Measurements from ENCODE around the gene ARHGEF9.
A peak's percentile ranks its signal among the peaks of the same experiment; 100 is the strongest.

ARHGEF9 gene

GRCh38 chrX:63746715-63747114 is 38.3 kb downstream of the ARHGEF9 start:
- DNase-seq (ENCODE audit: low read depth in 2 of 2, low spot score in 1 of 2) = no peak

DNA sequence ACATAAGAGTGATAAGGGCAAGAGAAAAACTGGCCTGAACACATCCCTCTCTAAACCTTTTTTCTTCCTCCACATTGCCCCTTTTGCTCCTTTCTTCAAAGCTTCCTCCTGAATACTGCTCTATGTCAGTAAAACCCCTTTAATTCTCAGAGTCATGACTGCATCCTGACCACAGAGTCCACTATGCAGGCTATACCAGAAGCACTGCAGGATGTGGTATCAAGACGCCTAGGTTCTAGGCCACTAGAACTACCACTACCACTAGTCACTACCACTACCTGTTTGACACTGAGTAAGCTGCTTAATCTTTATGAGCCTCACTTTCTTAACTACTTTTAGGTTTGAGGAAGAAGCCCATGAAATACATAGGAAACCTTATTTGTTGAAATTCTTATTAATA is 38.7 kb downstream of the ARHGEF9 start:
- DNase-seq (ENCODE audit: low read depth in 2 of 2, low spot score in 1 of 2) = no peak

DNA sequence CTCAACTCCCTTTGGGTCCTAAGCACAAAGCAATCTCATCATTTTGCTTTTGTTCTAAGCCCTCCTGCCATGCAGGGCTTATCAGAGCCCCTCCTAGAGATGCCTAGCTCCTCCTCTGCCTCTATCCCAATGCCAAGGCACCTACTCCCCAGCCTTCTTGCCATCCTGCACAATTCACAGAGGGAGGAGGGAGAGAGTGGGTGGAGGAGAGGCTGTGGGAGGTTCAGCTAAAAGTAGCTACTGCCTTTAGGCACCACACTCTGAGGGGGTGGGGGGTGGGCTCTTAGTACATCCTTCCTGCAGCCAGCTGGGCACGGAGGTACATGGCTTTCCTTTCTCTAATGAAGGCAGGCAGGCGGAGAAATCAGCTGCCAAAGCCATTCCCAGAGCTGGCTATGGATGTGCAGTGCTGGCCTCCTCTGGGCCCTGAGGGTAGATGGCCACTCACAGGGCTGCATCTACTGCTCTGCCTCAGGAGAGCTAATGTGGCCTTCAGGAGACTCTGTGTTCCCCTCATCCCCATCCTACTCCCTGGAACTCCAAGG is 40.1 kb downstream of the ARHGEF9 start:
- no peak for DNase-seq (ENCODE audit: low read depth in 2 of 2, low spot score in 1 of 2)

DNA sequence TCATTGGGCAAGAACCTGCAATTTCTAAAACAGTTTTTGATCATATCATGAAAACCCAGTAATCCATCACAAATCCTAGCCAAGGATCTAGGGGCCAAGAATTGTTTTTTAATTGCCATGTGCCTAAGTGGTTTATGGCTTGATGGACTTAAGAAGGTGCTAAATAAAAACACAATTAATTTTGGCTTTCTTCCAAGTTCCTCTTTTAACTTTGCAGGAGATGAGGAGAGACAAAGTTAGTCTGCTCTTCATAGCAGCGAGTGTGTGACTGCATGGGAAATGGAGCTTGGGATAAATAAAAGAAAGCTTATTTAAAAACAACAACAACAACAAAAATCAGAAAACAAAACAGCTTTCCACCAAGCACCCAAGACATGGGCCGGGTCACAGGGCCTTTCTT is 41.4 kb downstream of the ARHGEF9 start:
- no peak for DNase-seq (ENCODE audit: low read depth in 2 of 2, low spot score in 1 of 2)

GRCh38 chrX:63740382-63740781 is 44.6 kb downstream of the ARHGEF9 start:
- DNase-seq (ENCODE audit: low read depth in 2 of 2, low spot score in 1 of 2) = no peak

GRCh38 chrX:63739885-63740284 is 45.1 kb downstream of the ARHGEF9 start:
- DNase-seq (ENCODE audit: low read depth in 2 of 2, low spot score in 1 of 2) = no peak

DNA sequence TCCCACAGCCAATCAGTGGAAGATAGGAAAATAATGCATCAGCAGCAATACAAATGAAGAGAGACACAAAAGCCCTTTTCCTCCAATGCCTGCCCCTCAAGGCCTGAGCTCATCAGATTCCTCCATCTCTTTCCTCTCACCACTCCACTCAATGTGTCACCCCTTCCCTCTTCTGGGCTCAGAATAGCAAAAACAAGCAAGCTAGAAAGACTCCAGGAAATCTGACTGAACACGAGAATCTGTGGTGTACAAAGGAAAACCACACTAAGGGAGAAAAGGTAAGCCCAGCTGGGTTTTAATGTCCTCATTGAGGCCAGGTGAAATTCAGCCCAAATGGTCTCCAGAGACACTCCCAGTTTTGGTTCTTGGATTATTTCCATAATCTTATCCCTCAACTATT is 46.3 kb downstream of the ARHGEF9 start:
- DNase-seq (ENCODE audit: low read depth in 2 of 2, low spot score in 1 of 2) = no peak

GRCh38 chrX:63737131-63737921 is 47.7 kb downstream of the ARHGEF9 start:
- DNase-seq (ENCODE audit: low read depth in 2 of 2, low spot score in 1 of 2) = no peak

DNA sequence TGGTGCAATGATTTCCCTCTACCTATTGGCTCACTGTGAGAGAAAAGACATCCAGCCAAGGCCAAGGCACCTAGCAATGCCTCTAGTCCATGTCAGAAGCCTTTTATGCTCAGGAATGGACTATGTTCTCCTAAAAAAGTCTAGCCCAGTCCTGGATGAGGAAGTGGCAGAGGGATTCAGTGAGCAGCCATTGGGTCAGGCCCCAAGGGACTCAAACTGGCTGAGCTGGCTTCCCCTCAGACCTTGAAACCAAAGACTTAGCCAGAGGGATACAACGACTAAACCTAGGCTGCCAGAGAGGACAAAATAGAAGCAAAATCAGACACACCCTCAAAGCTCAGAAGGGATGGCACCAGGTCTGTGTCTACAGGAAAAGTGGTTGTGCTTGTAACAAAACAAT is 49.1 kb downstream of the ARHGEF9 start:
- no peak for DNase-seq (ENCODE audit: low read depth in 2 of 2, low spot score in 1 of 2)

DNA sequence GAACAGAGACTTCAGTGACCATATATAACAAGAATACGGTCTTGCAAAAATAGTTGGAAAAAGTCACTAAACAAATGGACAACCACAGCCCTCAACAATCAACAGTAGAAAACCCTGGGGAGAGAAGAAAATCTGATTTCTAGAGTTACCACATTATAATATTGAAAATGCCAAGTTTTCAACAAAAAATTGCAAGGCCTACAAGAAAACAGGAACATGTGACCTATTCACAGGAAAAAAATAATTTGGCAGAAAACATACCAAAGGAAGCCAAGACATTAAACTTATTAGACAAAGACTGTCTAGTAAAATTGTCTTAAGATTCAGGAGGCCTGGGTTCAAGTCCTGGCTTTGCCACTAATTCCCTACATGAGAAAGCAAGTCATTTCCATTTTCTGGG is 64.7 kb downstream of the ARHGEF9 start:
- DNase-seq (ENCODE audit: low read depth in 2 of 2, low spot score in 1 of 2) = no peak

DNA sequence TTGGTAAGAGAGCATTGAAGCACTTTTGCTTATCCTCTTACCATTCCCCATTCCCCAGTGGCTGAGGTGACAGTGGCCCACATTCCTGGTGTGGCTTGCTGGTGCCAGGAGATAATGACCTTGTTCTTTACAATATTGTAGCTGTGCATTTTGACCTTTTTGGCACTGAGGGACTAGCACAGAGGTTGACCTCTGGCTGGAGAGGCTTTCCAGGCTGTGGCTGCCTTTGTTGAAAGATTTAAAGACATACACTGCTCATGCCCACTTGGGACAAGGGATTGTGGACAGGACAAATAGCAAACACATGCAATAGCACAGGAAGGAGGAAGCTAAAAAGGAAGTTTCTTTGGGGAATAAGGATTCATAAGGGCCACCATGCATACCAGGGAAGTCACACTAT is 65.4 kb downstream of the ARHGEF9 start:
- no peak for DNase-seq (ENCODE audit: low read depth in 2 of 2, low spot score in 1 of 2)

- no peak for DNase-seq (ENCODE audit: low read depth in 2 of 2, low spot score in 1 of 2)
These were observed 66.9 kb downstream of the ARHGEF9 start for GRCh38 chrX:63718010-63718694.

- no peak for DNase-seq (ENCODE audit: low read depth in 2 of 2, low spot score in 1 of 2)
These were observed 71.5 kb downstream of the ARHGEF9 start for GRCh38 chrX:63713526-63713925.

GRCh38 chrX:63708801-63709200 is 76.2 kb downstream of the ARHGEF9 start:
- DNase-seq (ENCODE audit: low read depth in 2 of 2, low spot score in 1 of 2) = no peak

DNA sequence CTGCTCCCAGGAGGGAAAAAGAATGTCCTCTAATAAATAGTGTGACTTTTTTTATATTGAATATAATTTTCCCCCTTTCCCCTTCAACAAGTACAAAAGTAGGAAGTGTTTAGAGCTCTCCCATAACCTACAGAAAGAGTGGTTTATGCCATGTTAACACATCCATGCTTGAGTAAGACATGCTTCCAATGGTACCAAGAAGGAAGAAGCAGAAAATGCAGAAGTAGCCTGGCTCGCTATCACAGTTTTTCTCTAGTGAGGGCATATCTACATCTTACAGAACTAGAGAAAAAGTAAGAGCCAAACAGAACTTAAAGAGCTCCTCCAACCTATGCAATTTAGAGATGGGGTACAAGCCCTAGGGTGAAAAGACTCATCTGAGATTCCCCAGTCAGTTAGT is 82.5 kb downstream of the ARHGEF9 start:
- no peak for DNase-seq (ENCODE audit: low read depth in 2 of 2, low spot score in 1 of 2)

GRCh38 chrX:63686878-63687714 is 97.9 kb downstream of the ARHGEF9 start:
- peak in 1 of 2 donors; percentile 1 for DNase-seq (ENCODE audit: low read depth in 2 of 2, low spot score in 1 of 2)

DNA sequence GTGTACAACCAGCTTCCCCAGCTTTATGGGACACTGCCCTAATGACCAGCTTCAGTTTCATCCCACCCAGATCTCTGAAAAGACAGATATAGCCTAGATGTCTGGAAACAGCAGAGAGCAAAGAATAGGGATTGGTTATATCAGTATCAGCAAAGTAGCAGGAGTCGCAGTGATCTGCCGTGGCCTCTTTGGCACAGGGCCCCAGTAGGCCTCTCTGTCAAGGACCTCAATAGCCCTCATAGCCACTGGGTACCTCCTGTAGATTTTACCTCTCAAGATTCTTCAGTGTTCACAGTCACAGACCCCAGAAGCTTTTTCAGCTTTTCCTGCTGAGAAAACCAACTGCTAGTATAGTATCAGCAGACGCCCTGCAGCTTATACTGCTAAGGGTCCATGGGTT is 104.6 kb downstream of the ARHGEF9 start:
- no peak for DNase-seq (ENCODE audit: low read depth in 2 of 2, low spot score in 1 of 2)

DNA sequence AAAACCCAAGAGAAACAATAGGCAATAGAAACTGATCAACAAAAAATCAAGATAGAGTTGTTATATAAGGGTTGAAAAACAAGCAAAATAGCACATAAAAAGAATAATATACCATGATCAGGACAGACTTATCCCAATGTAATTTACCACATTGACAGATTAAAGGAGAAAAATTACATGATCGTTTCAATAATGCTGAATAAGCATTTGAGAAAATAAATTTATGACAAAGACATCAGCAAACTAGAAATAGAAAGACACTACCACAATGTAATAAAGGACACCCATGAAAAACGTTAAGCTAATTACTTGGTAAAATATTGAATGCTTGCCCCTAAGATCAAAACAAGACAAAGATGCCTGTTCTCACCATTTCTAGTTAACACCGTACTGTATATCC is 105.6 kb downstream of the ARHGEF9 start:
- DNase-seq (ENCODE audit: low read depth in 2 of 2, low spot score in 1 of 2) = no peak

DNA sequence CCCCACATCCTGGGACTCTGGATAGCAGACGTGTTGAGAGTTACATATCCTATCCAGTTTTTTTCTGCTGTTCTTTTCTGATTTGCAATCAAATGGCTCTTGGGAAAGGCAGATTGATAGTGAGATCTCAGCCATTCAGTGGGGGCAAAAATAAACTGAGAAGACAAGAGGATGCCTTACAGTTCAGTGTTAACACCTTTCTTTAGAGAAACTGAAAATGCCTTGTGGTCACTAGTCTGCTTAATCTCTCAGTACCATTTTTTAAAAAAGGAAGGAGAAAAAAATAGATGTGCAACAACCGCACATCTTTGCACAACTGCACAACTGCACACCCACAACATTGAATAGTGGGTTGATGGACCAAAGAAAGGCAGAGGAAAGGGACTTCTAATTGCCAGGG is 109.3 kb downstream of the ARHGEF9 start:
- DNase-seq (ENCODE audit: low read depth in 2 of 2, low spot score in 1 of 2) = no peak

GRCh38 chrX:63673896-63674295 is 111.1 kb downstream of the ARHGEF9 start:
- no peak for DNase-seq (ENCODE audit: low read depth in 2 of 2, low spot score in 1 of 2)

- DNase-seq (ENCODE audit: low read depth in 2 of 2, low spot score in 1 of 2) = no peak
These were observed 120.3 kb downstream of the ARHGEF9 start for GRCh38 chrX:63664741-63665140.

DNA sequence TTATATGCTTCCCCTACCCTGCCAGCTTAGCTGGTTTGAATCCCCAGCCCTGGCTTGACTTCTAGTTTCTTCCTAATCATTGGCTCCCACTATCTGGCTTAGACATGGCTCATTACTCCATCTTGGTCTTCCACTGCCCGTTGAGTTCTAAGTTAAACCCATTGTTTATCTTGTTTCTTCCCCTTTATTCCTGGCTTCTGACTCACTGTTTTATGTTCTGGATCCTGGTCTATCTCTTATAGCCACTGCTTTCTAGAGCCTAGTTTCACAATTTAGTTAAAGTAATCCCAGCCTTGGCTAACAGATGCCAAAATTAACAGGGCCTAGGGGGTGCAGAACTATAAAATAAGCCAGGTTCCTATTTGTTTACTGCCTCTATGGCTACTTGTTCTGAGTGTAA is 120.9 kb downstream of the ARHGEF9 start:
- no peak for DNase-seq (ENCODE audit: low read depth in 2 of 2, low spot score in 1 of 2)

Measured in stimulated activated CD8-positive, alpha-beta memory T cell treated with anti-CD3 and anti-CD28 coated beads, Interleukin-4, amount 100 ng/mL, for 1 hour (primary cell).